ENCODE results near the gene SLC25A26. TPM values are rescaled to one million over a fixed set of nuclear protein-coding genes. Genes with fewer than 3 reads are reported as not detected.

SLC25A26 gene
- total RNA-seq, 1 donor from 2014 or later = 17.7 TPM

DNA sequence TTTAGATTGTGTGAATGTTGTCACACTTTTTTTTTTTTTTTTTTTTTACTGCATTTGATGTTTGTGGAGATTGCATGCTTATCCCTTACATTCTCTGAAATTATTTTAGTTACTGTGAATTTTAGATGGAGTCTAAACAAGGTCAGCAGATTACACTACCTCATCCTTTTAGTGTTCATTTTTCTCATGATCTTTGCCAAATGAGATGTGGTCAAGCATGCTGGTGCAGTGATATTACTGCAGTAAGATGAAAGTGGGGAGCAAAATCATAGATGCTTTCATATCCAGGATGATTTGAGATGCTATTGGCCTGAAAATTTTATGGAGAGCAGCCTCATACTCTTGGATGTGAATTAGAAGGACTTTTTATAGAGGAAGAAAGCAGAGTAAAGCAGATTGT lies 45.8 kb downstream of the SLC25A26 start:
- Mint-ChIP-seq H3K4me1 (ENCODE audit: unreplicated experiment) (peaks cover 48% of the 10 kb centered on the region), H3K27ac (ENCODE audit: unreplicated experiment) (no peak overlapping the region), H3K4me3 (ENCODE audit: unreplicated experiment) (no peak overlapping the region), H3K27me3 (ENCODE audit: unreplicated experiment) (no peaks in the 10 kb centered on the region), H3K36me3 (ENCODE audit: unreplicated experiment) (peaks cover 5% of the 10 kb centered on the region), H3K9me3 (ENCODE audit: unreplicated experiment) (peaks cover 6% of the 10 kb centered on the region)
- TF ChIP-seq, protein P1, sequence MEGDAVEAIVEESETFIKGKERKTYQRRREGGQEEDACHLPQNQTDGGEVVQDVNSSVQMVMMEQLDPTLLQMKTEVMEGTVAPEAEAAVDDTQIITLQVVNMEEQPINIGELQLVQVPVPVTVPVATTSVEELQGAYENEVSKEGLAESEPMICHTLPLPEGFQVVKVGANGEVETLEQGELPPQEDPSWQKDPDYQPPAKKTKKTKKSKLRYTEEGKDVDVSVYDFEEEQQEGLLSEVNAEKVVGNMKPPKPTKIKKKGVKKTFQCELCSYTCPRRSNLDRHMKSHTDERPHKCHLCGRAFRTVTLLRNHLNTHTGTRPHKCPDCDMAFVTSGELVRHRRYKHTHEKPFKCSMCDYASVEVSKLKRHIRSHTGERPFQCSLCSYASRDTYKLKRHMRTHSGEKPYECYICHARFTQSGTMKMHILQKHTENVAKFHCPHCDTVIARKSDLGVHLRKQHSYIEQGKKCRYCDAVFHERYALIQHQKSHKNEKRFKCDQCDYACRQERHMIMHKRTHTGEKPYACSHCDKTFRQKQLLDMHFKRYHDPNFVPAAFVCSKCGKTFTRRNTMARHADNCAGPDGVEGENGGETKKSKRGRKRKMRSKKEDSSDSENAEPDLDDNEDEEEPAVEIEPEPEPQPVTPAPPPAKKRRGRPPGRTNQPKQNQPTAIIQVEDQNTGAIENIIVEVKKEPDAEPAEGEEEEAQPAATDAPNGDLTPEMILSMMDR (IDR thresholded peaks at IDR 0.05) = no peak
- no peak for DNase-seq (ENCODE audit: extremely low spot score, unreplicated experiment)

DNA sequence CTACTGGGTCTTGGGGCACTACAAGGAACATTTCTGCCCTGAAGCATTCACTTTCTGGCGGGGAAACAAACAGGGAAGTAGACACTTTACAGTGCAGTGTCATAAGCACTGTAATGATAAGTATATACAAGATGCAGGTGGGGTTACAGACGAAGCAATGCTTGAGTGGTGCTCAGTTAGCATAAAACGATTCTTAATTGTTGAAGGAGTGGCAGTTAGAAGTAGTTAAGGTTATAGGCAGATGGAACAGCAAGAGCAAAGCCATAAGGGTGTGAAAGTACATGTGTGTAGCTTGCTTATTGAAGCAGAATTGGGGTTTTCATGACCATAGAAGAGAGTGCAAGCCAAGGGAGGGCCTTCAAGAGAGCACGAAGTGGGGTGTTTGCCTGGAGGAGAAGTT lies 46.2 kb downstream of the SLC25A26 start:
- Mint-ChIP-seq H3K4me1 (ENCODE audit: unreplicated experiment) (peaks cover 50% of the 10 kb centered on the region), H3K9me3 (ENCODE audit: unreplicated experiment) (peaks cover 6% of the 10 kb centered on the region), H3K36me3 (ENCODE audit: unreplicated experiment) (peaks cover 4% of the 10 kb centered on the region), H3K27ac (ENCODE audit: unreplicated experiment) (no peak overlapping the region), H3K27me3 (ENCODE audit: unreplicated experiment) (no peaks in the 10 kb centered on the region), H3K4me3 (ENCODE audit: unreplicated experiment) (no peak overlapping the region)
- TF ChIP-seq, protein P1 (IDR thresholded peaks at IDR 0.05) = no peak
- no peak for DNase-seq (ENCODE audit: extremely low spot score, unreplicated experiment)

GRCh38 chr3:66267906-66268305 lies 47.1 kb downstream of the SLC25A26 start:
- Mint-ChIP-seq H3K27me3 (ENCODE audit: unreplicated experiment) (no peaks in the 10 kb centered on the region), H3K36me3 (ENCODE audit: unreplicated experiment) (peaks cover 4% of the 10 kb centered on the region), H3K4me1 (ENCODE audit: unreplicated experiment) (peaks cover 53% of the 10 kb centered on the region), H3K9me3 (ENCODE audit: unreplicated experiment) (peaks cover 6% of the 10 kb centered on the region), H3K4me3 (ENCODE audit: unreplicated experiment) (no peak overlapping the region), H3K27ac (ENCODE audit: unreplicated experiment) (peak overlapping the region; percentile 19)
- TF ChIP-seq, protein P1 (IDR thresholded peaks at IDR 0.05) = no peak
- no peak for DNase-seq (ENCODE audit: extremely low spot score, unreplicated experiment)

- TF ChIP-seq, protein P1 (IDR thresholded peaks at IDR 0.05) = no peak
- Mint-ChIP-seq H3K4me3 (ENCODE audit: unreplicated experiment) (no peak overlapping the region), H3K27me3 (ENCODE audit: unreplicated experiment) (no peaks in the 10 kb centered on the region), H3K9me3 (ENCODE audit: unreplicated experiment) (peaks cover 6% of the 10 kb centered on the region), H3K36me3 (ENCODE audit: unreplicated experiment) (peaks cover 3% of the 10 kb centered on the region), H3K27ac (ENCODE audit: unreplicated experiment) (no peak overlapping the region), H3K4me1 (ENCODE audit: unreplicated experiment) (peaks cover 53% of the 10 kb centered on the region)
- no peak for DNase-seq (ENCODE audit: extremely low spot score, unreplicated experiment)
Measured at GRCh38 chr3:66268864-66269263, 48.1 kb downstream of the SLC25A26 start.

- Mint-ChIP-seq H3K27ac (ENCODE audit: unreplicated experiment) (no peak overlapping the region), H3K4me1 (ENCODE audit: unreplicated experiment) (peaks cover 53% of the 10 kb centered on the region), H3K27me3 (ENCODE audit: unreplicated experiment) (no peaks in the 10 kb centered on the region), H3K36me3 (ENCODE audit: unreplicated experiment) (peaks cover 3% of the 10 kb centered on the region), H3K4me3 (ENCODE audit: unreplicated experiment) (no peak overlapping the region), H3K9me3 (ENCODE audit: unreplicated experiment) (peaks cover 6% of the 10 kb centered on the region)
- TF ChIP-seq, protein P1 (IDR thresholded peaks at IDR 0.05) = no peak
- no peak for DNase-seq (ENCODE audit: extremely low spot score, unreplicated experiment)
Measured at GRCh38 chr3:66269411-66269810, 48.6 kb downstream of the SLC25A26 start.

Measured in osteocyte (in vitro differentiated cells).